HuH-7.5 (cell line): Measurements from ENCODE around the gene ITGB5.
A peak's percentile ranks its signal among the peaks of the same experiment; 100 is the strongest.
"Not testable (repeated sequence)": the region's sequence is repeated elsewhere in the genome, so short reads cannot be mapped to it uniquely, and the experiment has no call there.

Experiments
- DNase-seq: peaks from one replicate; pipeline ENCODE4 v3.0.0; 2011; ENCODE audit warnings: low spot score

ITGB5 gene

DNA sequence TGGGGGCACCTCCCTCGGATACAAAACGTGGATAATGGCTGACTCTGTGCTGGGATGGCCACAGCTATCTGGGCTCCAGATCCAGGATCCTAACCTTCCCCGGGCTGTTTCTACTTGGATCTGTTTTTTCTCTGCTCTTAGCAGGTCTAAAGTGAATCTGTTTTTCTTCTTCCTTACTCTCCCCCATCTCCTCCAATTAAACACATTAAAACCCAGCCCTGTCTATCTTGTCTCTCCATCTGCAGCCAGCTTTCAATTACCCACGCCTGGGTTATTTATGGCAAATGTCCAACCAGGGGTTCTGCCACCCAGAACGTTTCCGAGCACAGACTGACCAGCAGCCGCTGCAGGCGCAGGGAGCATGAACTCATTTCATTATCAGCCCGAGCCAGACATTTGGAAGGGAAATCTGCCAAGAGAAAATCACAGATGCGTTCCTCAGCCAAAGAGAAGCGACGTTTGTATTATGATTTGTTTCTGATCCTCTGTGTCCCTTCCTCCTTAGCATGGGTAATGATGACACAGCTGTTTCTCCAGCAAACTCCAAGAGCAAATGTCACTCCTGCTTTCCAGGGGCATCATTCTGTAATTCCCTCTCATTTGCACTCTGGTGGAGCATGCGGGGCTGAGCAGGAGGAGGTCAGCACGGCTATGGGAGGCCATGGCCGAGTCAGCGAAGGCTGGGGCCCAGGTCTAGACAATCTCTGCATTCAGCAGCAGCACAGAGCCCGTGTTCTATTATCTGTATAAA, 114.9 kb downstream of the ITGB5 start:
- DNase-seq = no peak

DNA sequence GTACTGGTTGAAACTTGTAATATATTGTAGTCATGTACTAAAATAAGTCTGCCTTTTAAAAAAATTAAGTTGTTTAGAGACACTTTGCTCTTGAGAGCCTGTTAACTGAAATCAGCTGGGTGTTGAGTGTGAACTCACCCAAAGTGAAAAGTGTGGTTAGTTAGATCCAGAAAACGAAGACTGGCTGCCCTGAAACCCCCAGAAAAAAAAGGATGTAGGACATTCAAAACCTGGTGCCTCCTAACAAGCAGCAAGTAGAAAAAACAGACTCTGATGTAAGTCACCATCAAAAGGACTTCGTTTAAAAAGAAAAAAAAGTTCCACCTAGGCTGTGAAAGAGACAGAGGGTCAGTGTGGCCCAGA, 116.1 kb downstream of the ITGB5 start:
- no peak for DNase-seq

DNA sequence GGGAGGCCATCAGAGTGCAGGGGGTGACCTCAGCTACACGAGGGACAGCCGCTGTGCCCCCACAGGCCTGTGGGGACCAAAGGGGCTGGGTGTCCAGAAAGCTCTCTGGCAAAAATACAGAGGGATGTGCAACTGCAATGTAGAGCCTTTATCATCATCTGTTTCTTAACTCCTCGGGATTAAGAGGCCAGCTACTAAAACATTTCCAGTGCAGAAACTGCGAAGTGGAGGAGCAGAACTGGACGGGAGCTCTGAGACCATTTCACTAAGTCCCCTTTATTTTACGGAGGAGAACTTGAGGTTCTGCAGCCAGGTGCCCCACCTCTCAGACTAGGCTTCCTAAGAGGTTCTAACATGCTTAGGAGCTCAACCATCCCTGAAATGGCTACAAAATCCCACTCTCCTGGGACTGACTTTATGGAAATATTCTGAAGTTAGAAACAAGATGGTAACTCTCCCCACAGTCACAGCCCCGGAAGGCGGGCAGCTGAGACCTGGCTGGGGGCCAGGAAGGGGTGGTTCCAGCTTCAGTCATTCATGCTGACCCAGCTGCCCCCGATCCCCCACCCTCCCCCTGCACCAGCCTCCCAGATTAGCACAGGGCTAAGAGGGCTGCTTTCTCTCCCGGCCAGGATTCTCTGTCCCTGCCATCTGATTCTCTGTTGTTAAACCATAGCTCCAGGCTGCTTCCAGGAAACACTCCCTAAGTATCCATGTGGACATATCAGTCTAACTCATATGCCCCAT, 116.7 kb downstream of the ITGB5 start:
- DNase-seq = no peak

DNA sequence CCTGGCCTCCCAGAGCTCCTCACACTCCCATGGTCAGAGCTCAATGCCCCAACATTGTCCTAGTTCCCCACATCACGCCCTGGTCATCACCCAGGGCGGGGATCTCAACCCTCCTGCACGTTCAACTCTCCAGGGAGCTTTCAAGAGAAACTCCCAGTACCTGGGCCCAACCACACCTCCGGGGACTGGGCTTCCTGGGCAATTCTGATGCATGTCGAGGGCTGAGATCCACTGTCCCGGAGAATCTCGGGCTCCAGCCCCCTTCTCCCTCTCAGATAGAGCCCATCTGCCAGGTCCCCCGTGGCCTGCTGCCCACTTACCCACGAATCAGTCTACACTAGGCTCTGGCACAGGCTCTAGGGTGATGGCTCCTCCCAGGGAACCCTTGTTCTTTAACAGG, 117.7 kb downstream of the ITGB5 start:
- DNase-seq = no peak

DNA sequence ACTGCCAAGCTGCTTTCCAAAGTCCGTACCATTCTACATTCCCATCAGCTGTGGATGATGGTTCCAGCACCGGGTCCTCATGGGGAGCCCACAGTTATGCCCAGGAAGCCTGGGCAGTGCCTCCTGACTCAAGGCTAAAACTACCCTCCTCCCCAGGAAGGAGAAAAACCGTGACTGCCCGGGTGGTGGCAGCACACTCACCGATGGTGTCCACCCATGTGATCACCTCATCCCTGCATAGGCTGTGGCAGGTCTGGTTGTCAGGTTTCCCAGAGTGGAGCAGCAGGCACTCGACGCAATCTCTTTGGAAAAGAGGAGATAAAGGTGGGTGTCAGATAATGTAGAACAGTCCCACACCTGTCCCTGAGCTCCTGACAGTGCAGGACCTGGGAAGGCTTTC, 118.4 kb downstream of the ITGB5 start:
- peak; percentile 64 for DNase-seq

DNA sequence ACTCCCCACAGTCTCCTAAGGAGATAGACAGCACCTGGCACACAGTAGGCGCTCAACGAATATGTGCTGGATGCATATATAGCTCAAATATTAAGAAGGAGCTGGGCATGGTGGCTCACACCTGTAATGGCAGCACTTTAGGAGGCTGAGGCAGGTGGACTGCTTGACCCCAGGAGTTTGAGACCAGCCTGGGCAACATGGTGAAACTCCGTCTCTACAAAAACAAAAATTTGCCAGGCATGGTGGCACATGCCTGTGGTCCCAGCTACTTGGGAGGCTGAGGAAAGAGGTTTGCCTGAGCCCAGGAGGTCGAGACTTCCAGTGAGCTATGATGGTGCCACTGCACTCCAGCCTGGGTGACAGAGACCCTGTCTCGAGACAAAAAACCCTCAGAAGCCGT, 119.5 kb downstream of the ITGB5 start:
- no peak for DNase-seq

DNA sequence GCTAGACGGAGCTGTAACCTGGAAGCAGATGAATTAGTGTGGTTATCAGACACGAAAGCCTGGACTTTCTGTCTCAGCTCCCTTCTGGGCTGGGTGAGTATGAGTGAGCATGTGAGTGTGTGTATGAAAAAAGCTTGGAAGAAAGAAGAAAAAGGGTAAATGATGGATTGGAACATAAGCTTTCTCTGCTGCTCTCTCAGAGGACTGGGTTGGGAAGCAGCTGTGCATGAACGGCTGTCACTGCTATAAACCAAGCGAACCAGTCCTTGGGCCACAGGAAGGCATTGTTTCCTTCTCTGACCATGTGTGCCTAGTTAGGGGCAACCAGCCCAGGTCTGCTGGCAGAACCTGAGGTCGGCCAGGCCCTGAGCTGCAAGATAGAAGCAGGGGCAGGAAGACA, 119.9 kb downstream of the ITGB5 start:
- DNase-seq = no peak

DNA sequence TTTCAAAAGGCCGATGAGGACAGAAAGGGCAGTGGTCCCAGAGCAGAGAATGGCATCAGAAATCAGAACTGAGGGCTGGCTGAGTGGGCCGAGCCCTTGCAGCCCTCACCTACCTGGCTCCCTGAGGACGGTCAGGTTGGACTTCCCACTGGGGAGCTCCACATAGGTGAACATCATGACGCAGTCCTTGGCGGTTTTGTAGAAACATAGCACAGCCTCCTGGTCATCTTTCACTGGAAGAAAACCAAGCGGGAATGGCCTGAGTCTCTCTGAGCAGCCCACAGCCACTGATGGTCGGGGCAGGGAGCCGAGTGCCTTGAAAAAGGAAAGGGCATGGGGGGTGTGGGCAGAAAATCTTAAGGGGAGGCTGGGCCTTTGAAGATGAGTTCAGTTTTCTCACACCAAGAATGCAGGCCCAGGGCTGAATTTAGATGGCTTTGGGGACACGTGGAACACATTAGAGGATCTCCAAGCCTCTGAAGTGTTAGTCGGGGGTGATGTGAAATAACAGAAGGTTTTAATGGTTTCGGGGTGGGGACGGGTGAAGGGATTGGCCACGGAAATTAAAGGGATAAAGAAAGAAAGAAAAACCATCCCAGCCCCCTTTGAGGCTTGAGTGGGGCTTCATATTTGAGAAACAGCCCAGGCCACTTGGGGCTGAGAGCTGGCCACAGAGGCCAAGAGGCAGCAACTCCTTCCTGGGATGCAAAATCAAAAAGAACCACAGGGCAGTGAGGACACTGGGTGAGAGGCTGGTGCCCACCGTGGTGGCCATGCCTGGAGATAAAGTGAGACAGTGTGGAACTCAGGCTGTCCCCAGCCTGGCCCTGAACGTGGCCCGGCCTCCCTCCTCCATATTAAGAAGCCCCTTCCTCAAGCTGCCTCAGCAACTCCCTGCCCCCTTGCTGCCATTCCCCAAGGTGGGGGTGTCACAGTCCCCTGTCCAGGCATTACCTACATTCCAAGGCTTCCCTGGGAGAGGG, 120.8 kb downstream of the ITGB5 start:
- no peak for DNase-seq

DNA sequence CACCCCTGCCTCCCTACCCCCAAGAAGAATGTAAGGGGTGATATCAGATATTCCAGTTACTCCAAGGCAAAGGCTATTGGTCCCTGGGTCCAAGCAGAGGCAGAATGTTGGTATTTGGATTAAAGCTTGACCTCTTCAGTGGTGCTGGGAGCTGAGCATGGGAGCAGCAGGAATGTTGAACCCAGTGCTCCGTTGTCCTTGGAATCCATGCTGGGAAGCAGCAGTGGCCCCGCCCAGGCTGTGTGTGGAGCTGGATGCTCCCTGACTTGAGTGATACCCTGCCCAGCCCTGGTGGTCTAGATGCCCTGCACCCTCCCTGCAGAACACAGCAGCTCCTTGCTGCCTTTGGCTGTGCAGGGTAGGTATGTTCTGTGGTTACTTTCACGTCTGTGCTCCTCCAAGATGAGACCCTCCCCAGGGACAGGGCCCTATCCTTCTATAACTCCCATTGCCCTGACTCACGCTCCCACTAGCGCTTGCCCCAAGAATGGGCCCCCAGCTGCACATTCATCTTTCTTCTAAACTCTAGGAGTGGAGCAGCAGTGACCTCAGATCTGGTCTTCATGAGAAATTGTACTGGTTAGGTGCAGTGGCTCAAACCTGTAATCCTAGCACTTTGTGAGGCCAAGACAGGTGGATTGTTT, 121.8 kb downstream of the ITGB5 start:
- no peak for DNase-seq

DNA sequence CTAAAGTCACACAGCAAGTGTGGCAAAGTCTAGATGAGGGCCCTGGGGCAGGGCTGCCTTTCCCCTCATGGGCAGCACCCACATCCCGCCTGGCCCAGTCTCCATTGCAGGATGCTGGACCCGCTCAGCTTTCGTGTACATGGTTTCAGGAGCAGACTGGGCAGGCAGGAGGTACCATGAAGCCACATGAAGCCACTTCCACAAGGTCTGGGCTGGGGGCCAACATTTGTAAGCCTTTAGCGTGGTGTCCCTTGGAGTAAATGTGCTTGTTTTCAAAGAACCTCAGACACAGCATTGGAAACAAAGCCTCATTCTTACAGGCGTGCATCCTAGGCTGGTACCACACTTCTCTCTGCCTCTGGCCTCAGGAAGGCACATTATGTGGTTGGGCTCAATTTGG, 122.4 kb downstream of the ITGB5 start:
- DNase-seq = no peak

DNA sequence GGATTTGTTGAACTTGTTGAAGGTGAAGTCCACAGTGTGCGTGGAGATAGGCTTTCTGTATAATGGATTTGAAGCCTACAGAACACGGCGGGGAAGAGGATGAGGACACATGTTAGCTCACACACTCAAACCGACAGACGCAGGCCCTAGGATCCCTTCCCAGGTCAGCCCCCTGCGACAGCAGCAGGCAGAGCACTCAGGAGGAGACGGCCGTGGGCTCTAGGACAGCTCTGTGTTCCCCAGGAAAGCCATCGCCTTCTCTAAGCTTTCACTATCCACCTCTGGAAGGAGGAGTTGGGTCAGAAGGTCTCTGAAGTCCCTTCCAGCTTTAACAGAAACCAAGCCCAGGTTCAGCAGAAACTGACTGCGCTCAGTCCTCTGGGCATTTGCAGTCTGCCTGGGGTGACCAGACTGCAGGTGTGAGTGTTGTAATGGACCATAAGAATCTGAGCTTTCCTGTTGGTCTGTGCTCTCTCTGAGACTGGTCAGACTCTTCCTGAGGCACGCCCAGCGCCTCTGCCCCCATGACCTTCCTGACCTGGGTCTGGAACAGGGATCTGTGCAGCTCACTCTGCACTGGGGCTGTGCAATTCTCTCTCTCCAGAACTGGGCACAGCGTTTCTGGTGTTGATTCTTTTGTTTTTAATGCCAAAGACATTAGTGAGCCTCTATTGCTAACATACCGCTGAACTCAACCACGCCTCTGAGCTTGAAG, 123.4 kb downstream of the ITGB5 start:
- DNase-seq = no peak

DNA sequence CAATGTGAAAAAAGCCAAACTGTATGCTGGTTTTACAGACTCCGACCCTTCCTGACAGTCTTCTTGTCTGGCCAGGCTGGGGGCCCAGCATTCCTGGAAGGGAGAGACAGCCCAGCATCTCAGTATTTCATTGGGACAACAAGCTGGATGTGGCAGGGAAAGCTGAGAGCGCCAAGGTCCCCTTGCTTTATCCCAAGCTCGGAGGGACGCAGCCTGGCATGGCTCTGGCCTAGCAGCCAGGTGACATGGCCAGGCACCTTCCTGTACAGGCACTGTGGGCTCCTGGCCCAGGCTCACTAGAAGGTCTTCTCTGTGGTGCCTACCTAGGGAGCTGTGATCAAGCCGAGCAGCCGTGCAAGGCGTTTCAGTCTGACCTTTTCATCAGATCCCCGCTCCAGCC, 124.0 kb downstream of the ITGB5 start:
- DNase-seq = no peak

DNA sequence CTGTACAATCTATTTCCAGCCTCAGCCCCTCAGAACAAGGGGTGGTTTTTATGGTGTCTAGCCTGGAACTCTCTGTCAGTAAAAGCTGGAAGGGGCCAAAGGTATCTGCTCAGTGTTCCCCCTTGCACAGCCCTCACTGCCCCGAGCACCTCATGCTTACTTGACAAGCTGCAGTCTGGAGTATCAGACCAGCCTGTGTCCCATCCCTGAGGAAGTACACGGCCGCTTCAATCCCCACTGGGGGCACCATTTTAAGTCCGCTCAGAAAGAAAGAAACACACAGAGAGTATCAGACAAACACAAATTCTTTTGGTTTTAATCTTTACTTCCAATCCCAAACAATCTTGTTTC, 124.5 kb downstream of the ITGB5 start:
- DNase-seq = no peak

DNA sequence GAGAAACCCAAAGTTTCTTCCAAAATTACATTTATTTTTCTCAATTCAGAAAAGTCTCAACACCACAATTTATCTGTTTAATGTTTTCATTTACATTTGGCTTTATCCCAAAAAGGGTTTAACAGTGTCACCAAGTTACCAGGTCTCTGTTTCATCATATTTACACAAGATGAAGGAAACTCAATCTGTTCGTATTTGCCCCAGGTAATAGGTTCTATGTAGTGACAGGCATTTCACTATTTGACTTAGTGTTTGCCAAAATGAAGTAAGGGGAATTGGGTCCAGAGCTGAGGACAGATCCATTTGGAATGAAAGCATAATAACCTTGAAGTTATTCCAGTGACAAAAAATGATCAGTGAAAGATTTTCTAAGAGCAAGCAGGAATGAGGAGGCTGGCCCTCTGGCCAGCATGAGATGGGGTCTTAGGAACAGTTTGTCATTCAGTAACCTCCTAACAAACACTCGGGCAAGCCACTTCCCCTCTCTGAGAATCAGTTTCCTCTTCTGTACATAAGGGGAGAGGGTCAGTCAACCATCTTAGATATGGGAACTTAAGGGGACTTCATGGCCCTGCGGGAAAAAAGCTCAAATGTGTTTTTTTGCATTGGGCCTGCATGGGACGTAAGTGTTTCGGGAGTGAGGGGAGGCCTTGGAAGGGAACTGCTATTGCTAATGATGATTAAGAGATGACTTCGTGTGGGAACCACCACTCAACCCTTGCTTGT, 125.1 kb downstream of the ITGB5 start:
- no peak for DNase-seq

DNA sequence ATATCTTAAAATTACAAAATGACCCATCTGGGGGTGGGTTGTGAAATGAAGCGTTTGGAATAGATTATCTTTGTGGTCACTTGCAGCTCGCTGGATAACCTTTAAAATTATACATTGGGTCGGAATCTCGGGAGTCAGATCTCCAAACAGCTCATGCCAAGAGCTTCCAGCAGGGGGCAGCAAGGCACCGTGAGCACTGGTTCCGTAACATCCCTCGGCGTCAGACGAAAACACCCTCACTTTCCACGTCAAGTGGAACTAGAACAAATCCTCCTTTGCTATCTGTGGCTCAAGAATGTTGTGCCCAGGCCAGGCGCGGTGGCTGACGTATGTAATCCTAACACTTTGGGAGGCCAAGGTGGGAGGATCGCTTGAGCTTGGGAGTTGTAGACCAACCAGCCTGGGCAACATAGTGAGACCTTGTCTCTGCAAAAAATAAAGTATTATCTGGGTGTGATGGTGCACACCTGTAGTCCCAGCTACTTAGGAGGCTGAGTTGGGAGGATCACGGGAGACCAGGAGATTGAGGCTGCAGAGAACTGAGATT, 125.8 kb downstream of the ITGB5 start:
- peak; percentile 82 for DNase-seq

DNA sequence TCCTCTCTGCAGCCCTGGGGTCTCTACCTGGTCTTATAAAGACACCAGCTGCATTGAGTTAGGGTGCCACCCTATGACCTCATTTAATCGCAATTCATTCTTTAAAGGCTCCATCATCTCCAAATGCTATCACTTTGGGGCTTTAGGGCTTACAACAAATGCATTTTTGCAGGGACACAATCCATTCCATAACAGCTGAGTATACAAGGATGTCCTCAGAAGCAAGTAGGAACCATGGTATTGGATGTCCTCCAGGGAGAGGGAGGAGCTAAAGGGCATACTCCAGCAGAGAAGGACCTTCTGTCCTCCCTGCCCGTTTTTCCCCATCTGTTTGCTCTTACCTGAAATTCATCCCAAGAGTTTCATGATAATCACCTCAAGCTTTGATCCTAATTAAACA, 126.6 kb downstream of the ITGB5 start:
- DNase-seq = no peak

DNA sequence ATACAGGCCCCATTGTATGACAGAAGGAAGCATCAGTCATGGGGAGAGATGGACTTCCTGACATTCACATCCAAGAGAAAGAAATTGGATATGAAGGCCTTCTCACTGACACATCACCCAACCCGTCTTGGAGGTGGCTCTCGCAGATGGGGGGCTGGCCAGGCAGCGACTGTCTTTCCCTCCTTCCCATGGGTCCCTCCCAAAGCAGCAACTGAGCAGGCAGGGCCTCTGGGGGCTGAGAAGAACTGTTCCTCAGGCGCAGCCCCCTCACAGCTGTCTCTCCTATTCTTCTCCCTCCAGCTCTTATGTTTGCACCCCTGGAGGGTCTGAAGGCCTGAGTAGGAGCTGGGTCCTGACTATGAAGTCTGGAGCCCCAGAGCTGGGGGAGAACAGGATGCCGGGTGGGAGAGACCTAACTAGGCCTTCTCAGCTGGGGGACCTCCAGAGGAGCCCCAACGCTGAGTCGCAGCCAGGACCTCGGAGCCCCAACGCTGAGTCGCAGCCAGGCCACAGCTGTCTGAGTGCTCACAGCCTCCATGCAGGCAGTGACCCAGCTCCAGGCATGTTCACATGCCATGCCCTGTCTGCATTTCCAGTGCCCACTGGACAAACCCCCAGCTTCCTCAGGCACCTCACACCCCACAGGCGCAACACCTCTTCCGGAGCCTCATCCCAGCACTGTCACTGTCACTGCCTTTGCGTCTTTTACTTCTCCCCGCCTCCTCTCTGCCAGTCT, 127.3 kb downstream of the ITGB5 start:
- no peak for DNase-seq

DNA sequence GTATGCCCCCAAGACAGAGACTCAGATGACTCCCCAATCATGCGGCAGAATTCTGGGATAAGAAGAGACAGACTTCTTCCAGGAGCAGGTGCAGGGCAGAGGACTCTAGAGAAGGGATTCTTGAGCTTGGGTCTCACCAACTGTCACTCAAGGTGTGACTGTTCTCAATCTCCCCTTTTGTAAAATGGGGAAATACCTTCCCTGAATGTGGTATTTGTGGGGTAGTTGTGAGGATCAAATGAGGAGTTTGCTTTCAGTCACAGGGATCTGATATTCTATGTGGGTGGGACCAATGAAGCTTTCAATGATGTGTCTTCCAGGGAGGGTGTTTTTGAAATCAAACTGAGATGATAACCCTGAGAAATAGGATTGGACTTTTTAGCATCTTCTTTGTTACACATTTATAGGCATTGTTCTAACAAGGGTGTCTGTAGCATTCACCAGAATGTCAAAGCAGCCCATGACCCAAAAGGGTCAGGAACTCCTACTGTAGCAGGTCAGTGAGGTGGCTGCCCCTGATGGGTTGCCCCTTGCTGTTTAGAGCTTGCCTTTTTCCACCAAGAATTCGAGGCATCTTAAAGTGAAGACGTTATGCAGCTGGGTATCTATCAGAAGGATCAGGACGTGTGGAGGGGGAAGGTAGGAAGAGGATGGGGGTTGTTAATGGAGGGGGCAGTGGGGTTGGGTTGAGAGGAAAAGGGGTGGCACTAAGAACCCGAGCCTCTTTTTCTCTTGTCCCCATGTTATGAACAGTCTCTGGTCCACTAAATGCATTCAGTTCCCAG, 128.1 kb downstream of the ITGB5 start:
- DNase-seq = no peak

DNA sequence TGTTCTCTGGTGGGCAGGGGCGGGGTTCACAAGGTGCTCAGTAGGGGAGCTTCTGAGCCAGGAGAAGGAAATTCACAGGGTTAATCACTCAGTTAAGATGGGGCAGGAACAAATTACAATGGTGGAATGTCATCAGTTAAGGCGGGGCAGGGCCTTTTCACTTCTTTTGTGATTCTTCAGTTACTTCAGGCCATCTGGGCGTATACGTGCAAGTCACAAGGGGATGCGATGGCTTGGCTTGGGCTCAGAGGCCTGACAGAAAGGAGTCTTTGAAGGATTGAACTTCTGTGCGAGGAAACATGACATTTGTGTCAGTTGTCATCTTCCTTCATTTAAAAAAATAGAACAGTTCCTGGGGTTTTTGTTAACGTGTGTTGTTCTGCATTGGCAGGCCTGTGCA, 129.2 kb downstream of the ITGB5 start:
- DNase-seq = not testable (repeated sequence)
